Fibroblast of pulmonary artery (primary cell): ENCODE data around the gene OTUD4.

ENCODE experiments used
- DNase-seq: peaks from one replicate; pipeline ENCODE4 v3.0.0-alpha.2; 2010; ENCODE audit warnings: low read depth
- H3K4me3 ChIP-seq: replicated peaks from 2 replicates; pipeline ENCODE4 v1.5.1; 2011; ENCODE audit warnings: low read depth, mild to moderate bottlenecking, control low read depth, low read length, moderate library complexity
- CTCF ChIP-seq: IDR thresholded peaks from 2 replicates; pipeline ENCODE4 v1.5.1; 2011; ENCODE audit warnings: mild to moderate bottlenecking, control low read depth, low read length, inconsistent platforms; ENCODE audit errors: missing control alignments

Gene OTUD4

DNA sequence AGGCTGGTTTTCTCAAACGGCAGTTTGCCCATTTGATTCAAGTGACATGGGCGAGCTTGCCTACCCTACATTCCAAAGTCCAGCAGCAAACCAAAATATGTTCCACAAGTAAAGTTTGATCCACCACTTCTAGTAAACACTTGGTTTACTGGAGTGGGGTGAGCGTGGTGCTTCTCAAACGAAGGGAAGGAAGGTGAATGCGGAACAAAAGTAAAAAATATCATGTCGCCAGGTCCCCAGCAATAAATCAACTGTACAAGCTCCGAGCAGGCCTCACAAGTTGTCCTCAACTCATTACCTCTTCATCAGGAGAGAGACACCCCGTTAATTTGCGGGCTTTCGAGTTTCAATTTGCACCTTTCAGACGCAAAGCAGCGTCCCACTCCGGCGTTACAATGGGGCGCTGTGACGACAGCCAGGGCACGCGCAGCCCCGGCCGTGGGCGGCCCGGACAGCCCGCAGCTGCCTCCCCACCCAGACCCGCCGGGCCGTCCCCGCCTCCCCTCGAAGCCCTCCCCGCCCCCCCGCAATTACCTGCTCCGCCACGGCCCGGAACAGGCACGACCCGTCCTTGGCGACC, 1.0 kb downstream of the OTUD4 start:
- TF ChIP-seq CTCF: no peak
- peak overlapping the region; percentile 85 for H3K4me3 ChIP-seq
- peak; percentile 59 for DNase-seq

GRCh38 chr4:145178740-145179280, 1.6 kb downstream of the OTUD4 start:
- no peak for TF ChIP-seq CTCF
- DNase-seq: no peak
- peak overlapping the region; percentile 85 for H3K4me3 ChIP-seq

GRCh38 chr4:145177906-145178538, 2.4 kb downstream of the OTUD4 start:
- peak overlapping the region; percentile 85 for H3K4me3 ChIP-seq
- peak; percentile 47 for DNase-seq
- TF ChIP-seq CTCF: no peak

DNA sequence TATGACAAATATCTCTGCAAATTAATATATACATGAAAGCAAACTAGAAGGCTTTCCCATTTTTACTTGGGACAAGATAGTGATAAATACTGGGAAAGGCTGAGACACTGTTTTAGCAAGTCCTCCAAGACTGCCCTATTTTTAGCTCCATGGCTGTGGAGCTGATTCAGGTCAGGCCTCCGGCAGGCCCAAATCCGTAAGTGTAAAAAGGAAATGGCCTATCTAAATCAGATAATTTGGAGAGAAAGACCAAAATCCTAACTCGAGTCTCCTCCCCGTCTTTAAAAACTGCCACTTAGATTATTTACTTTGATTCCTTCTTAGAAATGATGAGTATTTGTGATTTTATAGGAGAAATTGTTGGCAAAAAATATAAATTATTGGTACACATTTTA, 2.9 kb downstream of the OTUD4 start:
- TF ChIP-seq CTCF: no peak
- peak overlapping the region; percentile 85 for H3K4me3 ChIP-seq
- peak; percentile 46 for DNase-seq

DNA sequence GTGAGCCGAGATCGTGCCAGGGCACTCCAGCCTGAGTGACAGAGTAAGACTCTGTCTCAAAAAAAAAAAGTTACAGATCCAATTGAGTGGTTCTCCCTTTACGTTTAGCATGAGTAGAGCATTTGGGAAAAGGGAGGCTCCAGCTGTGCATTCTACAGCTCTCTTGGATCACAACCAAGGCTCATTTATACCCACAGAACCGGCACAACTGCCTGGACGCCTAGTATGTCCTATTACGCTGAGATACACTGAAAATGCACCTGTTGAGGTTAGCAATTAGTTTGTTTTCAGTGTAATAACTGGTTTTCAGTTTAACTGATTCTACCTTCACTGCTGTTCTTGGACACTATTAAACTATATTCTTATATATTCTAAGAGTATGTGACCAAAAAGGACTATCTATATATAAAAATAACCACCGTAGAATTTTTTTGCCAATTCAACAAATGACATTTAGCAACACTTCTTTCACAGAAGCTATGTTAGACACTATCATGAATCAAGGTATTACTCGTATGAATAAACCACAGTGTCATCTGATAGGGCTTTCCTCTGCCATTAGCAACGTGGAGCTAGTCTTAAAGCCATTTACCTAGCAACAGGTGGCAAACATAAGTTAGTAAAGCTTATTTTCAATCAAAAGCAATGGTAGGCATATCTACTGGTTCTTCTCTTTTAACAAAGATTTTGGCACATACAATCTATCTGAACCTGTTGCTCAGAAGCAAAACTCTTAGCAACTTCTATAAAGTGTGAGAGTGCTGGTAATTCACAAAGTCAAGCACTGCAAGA, 3.6 kb downstream of the OTUD4 start:
- H3K4me3 ChIP-seq: peak overlapping the region; percentile 85
- no peak for TF ChIP-seq CTCF
- DNase-seq: no peak

DNA sequence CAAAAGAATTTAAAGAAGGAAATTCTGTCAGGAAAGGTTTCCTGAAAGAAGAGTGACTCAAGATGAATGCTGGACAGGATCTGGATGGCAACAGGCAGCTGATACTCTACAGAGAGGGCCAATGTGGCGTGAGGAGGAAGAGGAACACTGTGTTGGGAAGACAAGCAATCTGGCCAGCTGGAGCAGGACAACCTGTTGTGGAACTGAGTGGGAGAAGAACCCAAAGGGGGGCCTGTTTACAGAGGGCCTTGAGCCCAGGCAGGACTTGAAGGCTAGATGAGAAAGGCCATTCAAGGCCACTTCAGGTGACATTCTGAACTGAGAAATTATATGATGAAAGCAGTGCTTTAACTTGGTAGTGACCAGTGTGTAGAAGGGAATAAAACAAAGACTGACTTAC, 8.5 kb downstream of the OTUD4 start:
- no peak for DNase-seq
- no peak overlapping the region for H3K4me3 ChIP-seq
- no peak for TF ChIP-seq CTCF
